ENCODE measurements around the gene DNAJC10. TPM values are rescaled to one million over a fixed set of nuclear protein-coding genes. Genes with fewer than 3 reads are reported as not detected.

The DNAJC10 gene
- total and polyA plus RNA-seq, 2 experiments from 2014 or later = 67.3 to 120 TPM

DNA sequence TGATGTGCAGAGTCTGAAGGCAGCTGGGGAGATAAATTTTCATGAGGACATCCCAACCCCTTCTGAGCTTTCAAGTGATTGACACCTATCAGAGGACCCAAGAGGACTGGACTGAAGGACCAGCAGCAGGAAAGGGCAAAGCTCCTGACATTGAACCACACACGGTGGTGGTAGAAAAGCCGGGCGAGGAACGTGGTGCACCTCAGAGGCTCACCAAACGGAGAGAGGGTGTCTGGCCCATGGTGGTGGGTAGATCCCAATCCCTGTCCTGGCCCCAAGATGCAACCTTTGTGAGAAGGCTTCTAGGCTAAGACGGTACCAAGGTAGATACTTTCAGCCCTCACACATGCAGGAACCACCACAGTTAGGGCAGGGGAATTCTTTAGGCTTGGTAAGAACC is 98.3 kb downstream of the DNAJC10 start:
- peaks cover 27% of the 10 kb centered on the region for H3K4me1 ChIP-seq (ENCODE audit: insufficient read depth)
- H3K9me3 ChIP-seq (ENCODE audit: low read depth) = no peaks in the 10 kb centered on the region
- no peak overlapping the region for H2AFZ ChIP-seq
- WGBS (ENCODE audit: low lambda C conversion rate, missing lambda C conversion rate) = 79% methylated on average over 6 of the region's 6 CpGs
- no peak for DNase-seq (ENCODE audit: low spot score)
- H3K36me3 ChIP-seq (replicated peaks; ENCODE audit: insufficient read depth, low read depth) = no peaks in the 10 kb centered on the region
- no peaks in the 10 kb centered on the region for H4K20me1 ChIP-seq (ENCODE audit: insufficient read depth, poor library complexity, severe bottlenecking)
- H3K27me3 ChIP-seq = no peaks in the 10 kb centered on the region
- no peaks in the 10 kb centered on the region for H3K79me2 ChIP-seq
- TF ChIP-seq, protein P1, sequence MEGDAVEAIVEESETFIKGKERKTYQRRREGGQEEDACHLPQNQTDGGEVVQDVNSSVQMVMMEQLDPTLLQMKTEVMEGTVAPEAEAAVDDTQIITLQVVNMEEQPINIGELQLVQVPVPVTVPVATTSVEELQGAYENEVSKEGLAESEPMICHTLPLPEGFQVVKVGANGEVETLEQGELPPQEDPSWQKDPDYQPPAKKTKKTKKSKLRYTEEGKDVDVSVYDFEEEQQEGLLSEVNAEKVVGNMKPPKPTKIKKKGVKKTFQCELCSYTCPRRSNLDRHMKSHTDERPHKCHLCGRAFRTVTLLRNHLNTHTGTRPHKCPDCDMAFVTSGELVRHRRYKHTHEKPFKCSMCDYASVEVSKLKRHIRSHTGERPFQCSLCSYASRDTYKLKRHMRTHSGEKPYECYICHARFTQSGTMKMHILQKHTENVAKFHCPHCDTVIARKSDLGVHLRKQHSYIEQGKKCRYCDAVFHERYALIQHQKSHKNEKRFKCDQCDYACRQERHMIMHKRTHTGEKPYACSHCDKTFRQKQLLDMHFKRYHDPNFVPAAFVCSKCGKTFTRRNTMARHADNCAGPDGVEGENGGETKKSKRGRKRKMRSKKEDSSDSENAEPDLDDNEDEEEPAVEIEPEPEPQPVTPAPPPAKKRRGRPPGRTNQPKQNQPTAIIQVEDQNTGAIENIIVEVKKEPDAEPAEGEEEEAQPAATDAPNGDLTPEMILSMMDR (IDR thresholded peaks at IDR 0.05; ENCODE audit: poor library complexity) = no peak
- no peak for TF ChIP-seq EZH2phosphoT487 (IDR thresholded peaks at IDR 0.05; ENCODE audit: low read depth, severe bottlenecking, unreplicated experiment)
- TF ChIP-seq EZH2 (IDR thresholded peaks at IDR 0.05; ENCODE audit: borderline replicate concordance) = no peak
- H3K9me2 ChIP-seq (replicated peaks; ENCODE audit: insufficient read depth) = no peaks in the 10 kb centered on the region
- no peak overlapping the region for H3K4me3 ChIP-seq
- no peak overlapping the region for H3K27ac ChIP-seq
- H3K4me2 ChIP-seq = no peak overlapping the region

DNA sequence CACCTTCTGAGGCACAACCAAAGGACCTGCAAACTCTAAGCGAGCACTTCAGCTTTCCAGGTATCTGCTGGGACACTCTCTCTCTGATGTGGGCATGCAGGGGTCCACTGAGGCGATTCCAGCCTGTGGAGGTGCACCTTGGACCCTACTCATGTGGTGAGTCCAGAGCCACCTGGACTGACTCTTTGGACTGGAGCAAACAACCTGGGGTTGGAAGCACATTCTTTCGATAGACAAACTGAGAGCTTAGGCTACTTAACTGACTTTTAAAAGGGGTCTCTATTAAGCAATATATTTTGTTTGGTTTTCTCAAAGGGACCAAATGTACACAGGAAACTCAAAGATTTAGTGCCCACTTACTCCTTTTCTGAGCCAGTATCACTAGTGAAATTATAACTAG is 98.7 kb downstream of the DNAJC10 start:
- DNase-seq (ENCODE audit: low spot score) = no peak
- Histone ChIP-seq H3K27ac (no peak overlapping the region), H3K27me3 (no peaks in the 10 kb centered on the region), H3K79me2 (no peaks in the 10 kb centered on the region), H3K4me1 (ENCODE audit: insufficient read depth) (peaks cover 27% of the 10 kb centered on the region), H3K36me3 (replicated peaks; ENCODE audit: insufficient read depth, low read depth) (no peaks in the 10 kb centered on the region), H3K9me2 (replicated peaks; ENCODE audit: insufficient read depth) (no peaks in the 10 kb centered on the region), H3K4me2 (no peak overlapping the region), H4K20me1 (ENCODE audit: insufficient read depth, poor library complexity, severe bottlenecking) (no peaks in the 10 kb centered on the region), H3K9me3 (ENCODE audit: low read depth) (no peaks in the 10 kb centered on the region), H3K4me3 (no peak overlapping the region), H2AFZ (no peak overlapping the region)
- WGBS (ENCODE audit: low lambda C conversion rate, missing lambda C conversion rate) = 79% methylated on average over 3 of the region's 3 CpGs
- TF ChIP-seq, protein P1 (IDR thresholded peaks at IDR 0.05; ENCODE audit: poor library complexity) = no peak
- no peak for TF ChIP-seq EZH2 (IDR thresholded peaks at IDR 0.05; ENCODE audit: borderline replicate concordance)
- TF ChIP-seq EZH2phosphoT487 (IDR thresholded peaks at IDR 0.05; ENCODE audit: low read depth, severe bottlenecking, unreplicated experiment) = no peak

DNA sequence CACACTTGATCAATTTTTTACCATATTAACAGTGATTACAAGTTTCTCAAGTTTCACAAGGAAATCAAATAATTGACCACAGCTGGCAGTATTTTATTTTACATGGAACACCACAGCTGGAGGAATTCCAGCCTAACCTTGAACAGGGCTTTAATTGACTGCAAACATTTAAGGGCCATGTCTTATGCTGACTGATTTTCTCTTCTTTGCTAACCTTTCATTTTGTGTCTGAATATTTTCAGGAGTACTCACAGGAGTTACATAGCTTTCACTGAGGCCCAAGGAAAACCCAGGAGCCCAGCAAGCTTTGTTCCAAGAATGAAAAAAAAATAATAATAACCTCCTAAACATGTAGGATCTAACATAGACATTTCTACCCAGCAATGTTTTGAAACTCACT is 100.8 kb downstream of the DNAJC10 start:
- no peaks in the 10 kb centered on the region for H3K79me2 ChIP-seq
- H3K4me2 ChIP-seq = peak overlapping the region; percentile 8
- H3K9me3 ChIP-seq (ENCODE audit: low read depth) = no peaks in the 10 kb centered on the region
- no peaks in the 10 kb centered on the region for H3K27me3 ChIP-seq
- H3K36me3 ChIP-seq (replicated peaks; ENCODE audit: insufficient read depth, low read depth) = no peaks in the 10 kb centered on the region
- no peak overlapping the region for H3K27ac ChIP-seq
- no peak overlapping the region for H3K4me3 ChIP-seq
- peaks cover 27% of the 10 kb centered on the region for H3K4me1 ChIP-seq (ENCODE audit: insufficient read depth)
- no peaks in the 10 kb centered on the region for H3K9me2 ChIP-seq (replicated peaks; ENCODE audit: insufficient read depth)
- no peak for DNase-seq (ENCODE audit: low spot score)
- H2AFZ ChIP-seq = no peak overlapping the region
- H4K20me1 ChIP-seq (ENCODE audit: insufficient read depth, poor library complexity, severe bottlenecking) = no peaks in the 10 kb centered on the region
- TF ChIP-seq EZH2phosphoT487 (IDR thresholded peaks at IDR 0.05; ENCODE audit: low read depth, severe bottlenecking, unreplicated experiment) = no peak
- no peak for TF ChIP-seq EZH2 (IDR thresholded peaks at IDR 0.05; ENCODE audit: borderline replicate concordance)
- TF ChIP-seq, protein P1 (IDR thresholded peaks at IDR 0.05; ENCODE audit: poor library complexity) = no peak

DNA sequence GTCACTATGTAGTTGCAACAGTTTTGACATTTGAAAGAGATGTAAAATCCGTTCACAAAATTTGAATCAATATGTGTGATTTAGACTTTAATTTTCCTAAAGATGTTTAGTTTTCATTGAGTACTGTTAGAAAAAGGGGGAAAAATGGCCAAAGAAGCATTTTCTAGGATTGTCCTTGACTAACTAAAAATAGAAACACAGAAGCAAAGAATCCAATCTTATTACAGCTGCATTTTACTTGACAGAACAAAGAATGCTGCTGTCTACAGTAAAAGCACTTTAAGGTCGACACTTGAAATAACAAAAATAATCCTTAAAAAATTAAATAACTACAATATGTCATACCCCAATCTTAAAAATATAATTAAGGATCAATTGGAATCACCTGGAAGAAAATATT is 101.5 kb downstream of the DNAJC10 start:
- Histone ChIP-seq H3K9me3 (ENCODE audit: low read depth) (no peaks in the 10 kb centered on the region), H3K36me3 (replicated peaks; ENCODE audit: insufficient read depth, low read depth) (no peaks in the 10 kb centered on the region), H3K9me2 (replicated peaks; ENCODE audit: insufficient read depth) (no peaks in the 10 kb centered on the region), H3K4me2 (peak overlapping the region; percentile 8), H2AFZ (no peak overlapping the region), H4K20me1 (ENCODE audit: insufficient read depth, poor library complexity, severe bottlenecking) (no peaks in the 10 kb centered on the region), H3K4me3 (no peak overlapping the region), H3K27me3 (no peaks in the 10 kb centered on the region), H3K79me2 (no peaks in the 10 kb centered on the region), H3K27ac (no peak overlapping the region), H3K4me1 (ENCODE audit: insufficient read depth) (peaks cover 27% of the 10 kb centered on the region)
- no peak for TF ChIP-seq EZH2phosphoT487 (IDR thresholded peaks at IDR 0.05; ENCODE audit: low read depth, severe bottlenecking, unreplicated experiment)
- TF ChIP-seq EZH2 (IDR thresholded peaks at IDR 0.05; ENCODE audit: borderline replicate concordance) = no peak
- TF ChIP-seq, protein P1 (IDR thresholded peaks at IDR 0.05; ENCODE audit: poor library complexity) = no peak
- no peak for DNase-seq (ENCODE audit: low spot score)
- WGBS (ENCODE audit: low lambda C conversion rate, missing lambda C conversion rate) = 59% methylated on average over 2 of the region's 2 CpGs
